ENCODE data around the gene NT5C1A. TPM values are rescaled to one million over a fixed set of nuclear protein-coding genes. Genes with fewer than 3 reads are reported as not detected.
A peak's percentile ranks its signal among the peaks of the same experiment; 100 is the strongest.

Gene NT5C1A
- total RNA-seq, result not detected in 2 replicates

DNA sequence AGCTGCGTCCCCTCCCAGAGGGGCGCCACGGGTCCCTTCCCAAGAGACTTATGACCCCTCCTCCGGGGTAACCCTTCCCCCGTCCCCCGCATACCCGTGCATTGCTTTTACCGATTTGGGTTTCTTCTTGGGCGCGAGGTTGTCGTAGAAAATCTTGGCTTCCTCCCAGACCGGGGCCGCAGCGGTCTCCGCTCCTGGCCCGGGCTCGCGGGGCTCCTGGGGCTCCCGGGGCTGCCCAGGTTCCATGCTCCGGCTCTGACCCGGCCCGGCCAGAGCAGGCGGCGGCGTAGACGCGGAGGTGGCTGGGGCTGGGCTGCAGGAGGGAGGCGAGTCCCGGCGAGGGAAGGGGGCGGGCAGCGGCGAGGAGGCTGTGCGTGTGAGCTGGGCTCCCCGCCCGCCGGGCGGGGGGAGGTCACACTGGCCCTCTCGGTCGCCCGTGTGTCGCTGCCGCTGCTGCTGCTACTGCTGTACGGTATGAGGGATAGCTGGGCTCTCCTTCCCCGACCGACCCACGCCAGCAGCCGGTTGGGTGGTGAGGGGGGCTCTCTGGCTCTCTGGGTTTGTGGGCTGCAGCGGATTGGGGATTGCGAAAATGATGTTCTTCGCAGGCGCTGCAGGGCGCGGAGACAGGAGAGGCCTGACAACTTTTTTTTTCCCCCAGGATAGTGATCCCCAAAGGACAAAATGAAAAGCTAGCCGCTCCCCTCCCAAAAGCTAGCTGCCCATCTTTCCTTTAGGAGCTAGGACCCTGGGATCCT is at the start of gene NT5C1A:
Gene NT5C1A (minus strand): TSS at position 315 of the 758 bp plus-strand sequence. CDS start 69 bp downstream, at position 246.
- H4K20me1 ChIP-seq (ENCODE audit: insufficient read depth, low read length), result no peaks in the 10 kb centered on the region
- no peaks in the 10 kb centered on the region for H3K36me3 ChIP-seq (ENCODE audit: insufficient read depth, low read length)
- H3K9me3 ChIP-seq (ENCODE audit: low read depth, low read length), result no peaks in the 10 kb centered on the region
- no peak within 1 kb of the TSS for H3K27ac ChIP-seq (ENCODE audit: low read depth, low read length)
- peak; percentile 91 for DNase-seq (ENCODE audit: insufficient read length, low spot score, missing footprints)
- H3K27me3 ChIP-seq (ENCODE audit: insufficient read depth, low read length), result peaks cover 47% of the 10 kb centered on the region
- H3K4me2 ChIP-seq (ENCODE audit: insufficient read depth, low read length), result peak within 1 kb of the TSS; percentile 79
- TF ChIP-seq, protein P1, sequence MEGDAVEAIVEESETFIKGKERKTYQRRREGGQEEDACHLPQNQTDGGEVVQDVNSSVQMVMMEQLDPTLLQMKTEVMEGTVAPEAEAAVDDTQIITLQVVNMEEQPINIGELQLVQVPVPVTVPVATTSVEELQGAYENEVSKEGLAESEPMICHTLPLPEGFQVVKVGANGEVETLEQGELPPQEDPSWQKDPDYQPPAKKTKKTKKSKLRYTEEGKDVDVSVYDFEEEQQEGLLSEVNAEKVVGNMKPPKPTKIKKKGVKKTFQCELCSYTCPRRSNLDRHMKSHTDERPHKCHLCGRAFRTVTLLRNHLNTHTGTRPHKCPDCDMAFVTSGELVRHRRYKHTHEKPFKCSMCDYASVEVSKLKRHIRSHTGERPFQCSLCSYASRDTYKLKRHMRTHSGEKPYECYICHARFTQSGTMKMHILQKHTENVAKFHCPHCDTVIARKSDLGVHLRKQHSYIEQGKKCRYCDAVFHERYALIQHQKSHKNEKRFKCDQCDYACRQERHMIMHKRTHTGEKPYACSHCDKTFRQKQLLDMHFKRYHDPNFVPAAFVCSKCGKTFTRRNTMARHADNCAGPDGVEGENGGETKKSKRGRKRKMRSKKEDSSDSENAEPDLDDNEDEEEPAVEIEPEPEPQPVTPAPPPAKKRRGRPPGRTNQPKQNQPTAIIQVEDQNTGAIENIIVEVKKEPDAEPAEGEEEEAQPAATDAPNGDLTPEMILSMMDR (IDR thresholded peaks at IDR 0.05; ENCODE audit: extremely low read depth, low read depth, low read length), result no peak
- H3K4me1 ChIP-seq (ENCODE audit: insufficient read depth, low read length), result peaks cover 11% of the 10 kb centered on the region
- peak within 1 kb of the TSS; percentile 61 for H3K4me3 ChIP-seq (ENCODE audit: insufficient read depth, low read length)
- H3K79me2 ChIP-seq (ENCODE audit: insufficient read depth, low read length), result no peaks in the 10 kb centered on the region
- peak within 1 kb of the TSS; percentile 31 for H2AFZ ChIP-seq (ENCODE audit: low read length)

DNA sequence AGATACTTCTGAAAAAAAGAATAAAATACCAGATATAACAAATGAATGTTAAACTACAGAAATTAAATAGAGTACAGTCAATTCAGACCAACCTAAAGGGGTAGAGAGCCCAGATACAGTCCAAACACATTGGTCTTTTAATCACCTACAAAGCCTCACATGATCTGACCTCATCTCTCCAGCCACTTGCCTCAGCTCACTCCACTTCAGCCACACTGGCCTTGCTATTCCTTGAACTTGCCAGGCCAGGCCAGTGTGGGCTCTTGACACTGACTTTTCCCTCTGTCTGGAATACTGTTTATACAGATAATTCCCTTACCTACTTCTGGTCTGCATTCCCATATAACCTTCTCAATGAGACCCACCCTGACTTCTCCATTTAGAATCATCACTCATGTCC is 49.8 kb upstream of the NT5C1A start:
- Histone ChIP-seq H3K79me2 (ENCODE audit: insufficient read depth, low read length) (no peaks in the 10 kb centered on the region), H3K4me3 (ENCODE audit: insufficient read depth, low read length) (no peak overlapping the region), H3K36me3 (ENCODE audit: insufficient read depth, low read length) (no peaks in the 10 kb centered on the region), H3K9me3 (ENCODE audit: low read depth, low read length) (no peaks in the 10 kb centered on the region), H3K4me2 (ENCODE audit: insufficient read depth, low read length) (no peak overlapping the region), H2AFZ (ENCODE audit: low read length) (no peak overlapping the region), H3K27ac (ENCODE audit: low read depth, low read length) (no peak overlapping the region), H3K4me1 (ENCODE audit: insufficient read depth, low read length) (no peaks in the 10 kb centered on the region), H3K27me3 (ENCODE audit: insufficient read depth, low read length) (peaks cover 56% of the 10 kb centered on the region), H4K20me1 (ENCODE audit: insufficient read depth, low read length) (no peaks in the 10 kb centered on the region)
- no peak for DNase-seq (ENCODE audit: insufficient read length, low spot score, missing footprints)
- TF ChIP-seq, protein P1 (IDR thresholded peaks at IDR 0.05; ENCODE audit: extremely low read depth, low read depth, low read length), result no peak

DNA sequence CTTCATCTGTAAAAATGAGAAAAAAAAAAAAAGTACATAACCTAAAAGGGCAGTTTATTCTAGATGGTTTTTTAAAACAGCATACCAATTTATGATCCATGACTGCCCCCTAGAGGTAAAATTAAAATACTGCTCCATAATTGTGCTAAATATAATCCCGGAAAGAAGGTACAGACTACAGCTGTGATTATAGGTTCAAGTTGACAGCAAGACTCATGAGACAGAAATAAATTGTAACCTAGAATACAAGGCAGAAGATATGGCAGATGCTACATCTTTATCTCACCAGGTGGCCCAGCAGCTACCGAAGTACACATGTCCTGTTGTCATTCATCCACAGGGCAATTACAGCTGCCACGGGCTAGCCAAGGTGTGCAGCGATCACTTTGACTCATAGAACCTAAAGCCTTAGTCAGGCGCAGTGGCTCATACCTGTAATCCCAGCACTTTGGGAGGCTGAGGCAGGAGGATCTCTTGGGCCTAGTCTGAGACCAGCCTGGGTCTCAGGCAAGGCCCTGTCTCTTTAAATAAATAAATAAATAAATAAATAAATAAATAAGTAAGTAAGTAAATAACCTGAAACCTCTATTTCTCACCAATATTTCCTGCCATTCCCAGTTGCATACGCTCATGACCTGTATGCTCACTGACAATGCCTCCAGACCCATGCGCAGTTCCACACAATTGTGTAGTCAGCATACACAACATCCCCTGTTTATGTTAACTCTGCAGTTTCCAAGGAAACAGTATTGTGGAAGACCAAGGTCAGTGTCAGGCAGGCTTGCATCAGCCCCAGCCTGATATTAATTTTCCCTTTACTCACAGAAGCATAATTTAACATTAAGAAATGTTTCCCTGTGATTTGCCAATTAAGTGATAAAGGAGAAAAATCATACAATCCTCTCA is 48.4 kb upstream of the NT5C1A start:
- TF ChIP-seq, protein P1 (IDR thresholded peaks at IDR 0.05; ENCODE audit: extremely low read depth, low read depth, low read length), result peak; percentile 66
- Histone ChIP-seq H3K27me3 (ENCODE audit: insufficient read depth, low read length) (peaks cover 54% of the 10 kb centered on the region), H2AFZ (ENCODE audit: low read length) (no peak overlapping the region), H3K4me3 (ENCODE audit: insufficient read depth, low read length) (no peak overlapping the region), H3K9me3 (ENCODE audit: low read depth, low read length) (no peaks in the 10 kb centered on the region), H4K20me1 (ENCODE audit: insufficient read depth, low read length) (no peaks in the 10 kb centered on the region), H3K4me1 (ENCODE audit: insufficient read depth, low read length) (no peaks in the 10 kb centered on the region), H3K4me2 (ENCODE audit: insufficient read depth, low read length) (no peak overlapping the region), H3K27ac (ENCODE audit: low read depth, low read length) (no peak overlapping the region), H3K79me2 (ENCODE audit: insufficient read depth, low read length) (no peaks in the 10 kb centered on the region), H3K36me3 (ENCODE audit: insufficient read depth, low read length) (no peaks in the 10 kb centered on the region)
- no peak for DNase-seq (ENCODE audit: insufficient read length, low spot score, missing footprints)

DNA sequence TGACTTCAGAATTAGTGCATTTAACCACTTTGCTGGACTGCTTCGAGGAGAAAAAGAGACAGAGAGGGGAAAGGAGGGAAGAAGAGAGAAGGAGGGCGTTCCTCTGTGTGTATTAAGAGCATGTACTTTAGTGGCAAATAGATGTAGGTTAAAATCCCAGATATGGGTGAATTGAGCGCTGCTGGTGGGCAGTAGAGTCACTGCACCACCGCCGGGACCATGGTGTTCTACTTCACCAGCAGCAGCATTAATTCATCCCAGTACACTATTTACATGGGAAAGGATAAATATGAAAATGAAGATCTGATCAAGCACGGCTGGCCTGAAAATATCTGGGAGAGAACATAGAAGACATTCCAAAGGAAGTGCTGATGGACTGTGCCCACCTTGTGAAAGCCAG is 45.9 kb upstream of the NT5C1A start:
- no peak overlapping the region for H2AFZ ChIP-seq (ENCODE audit: low read length)
- H3K4me2 ChIP-seq (ENCODE audit: insufficient read depth, low read length), result no peak overlapping the region
- no peak overlapping the region for H3K27ac ChIP-seq (ENCODE audit: low read depth, low read length)
- TF ChIP-seq, protein P1 (IDR thresholded peaks at IDR 0.05; ENCODE audit: extremely low read depth, low read depth, low read length), result no peak
- H4K20me1 ChIP-seq (ENCODE audit: insufficient read depth, low read length), result no peaks in the 10 kb centered on the region
- no peak for DNase-seq (ENCODE audit: insufficient read length, low spot score, missing footprints)
- H3K4me1 ChIP-seq (ENCODE audit: insufficient read depth, low read length), result no peaks in the 10 kb centered on the region
- no peaks in the 10 kb centered on the region for H3K9me3 ChIP-seq (ENCODE audit: low read depth, low read length)
- H3K4me3 ChIP-seq (ENCODE audit: insufficient read depth, low read length), result no peak overlapping the region
- H3K79me2 ChIP-seq (ENCODE audit: insufficient read depth, low read length), result no peaks in the 10 kb centered on the region
- no peaks in the 10 kb centered on the region for H3K36me3 ChIP-seq (ENCODE audit: insufficient read depth, low read length)
- H3K27me3 ChIP-seq (ENCODE audit: insufficient read depth, low read length), result peaks cover 51% of the 10 kb centered on the region

Measured in osteoblast (primary cell).